Lower lobe of right lung (tissue), 2 donors: ENCODE measurements around the gene NIN. TPM values are rescaled to one million over a fixed set of nuclear protein-coding genes. Genes with fewer than 3 reads are reported as not detected.
A peak's percentile ranks its signal among the peaks of the same experiment; 100 is the strongest.

Experiments
- ATAC-seq, 2 donors: fragments of 200-7000 bp; cut with Tn5 transposase; one replicate each; pipeline ENCODE4 v1.9.1; 2020 to 2022; ENCODE audit warnings: mild to moderate bottlenecking in 2 of 2, moderate library complexity in 2 of 2
- DNase-seq: peaks from one replicate; pipeline ENCODE4 v3.0.0-alpha.2; 2020
- H3K27ac ChIP-seq: fragments of 200-600 bp; one replicate; pipeline ENCODE4 v1.8.0; 2022
- H3K27me3 ChIP-seq: fragments of 200-600 bp; one replicate; pipeline ENCODE4 v1.8.0; 2022; ENCODE audit warnings: low read depth
- H3K36me3 ChIP-seq: fragments of 200-600 bp; one replicate; pipeline ENCODE4 v1.8.0; 2022; ENCODE audit warnings: mild to moderate bottlenecking
- H3K4me1 ChIP-seq: fragments of 200-600 bp; one replicate; pipeline ENCODE4 v1.8.0; 2022
- H3K4me3 ChIP-seq: fragments of 200-600 bp; one replicate; pipeline ENCODE4 v1.8.0; 2022; ENCODE audit warnings: mild to moderate bottlenecking
- H3K9me3 ChIP-seq: fragments of 200-600 bp; one replicate; pipeline ENCODE4 v1.8.0; 2022
- intact Hi-C: fragments of 100-400 bp; cut with DNase I; formaldehyde crosslinking; loops from one replicate; pipeline ENCODE4 v1.11.0; 2022
- total RNA-seq: library from RNA; stranded (reverse); fragmentation: NEBNext Ultra II Directional; extraction: Animal tissue kit (Norgen Biotek cat#: 25700); gene quantifications from one replicate; pipeline ENCODE4 v1.2.1, GENCODE V29; 2021
- TF ChIP-seq, protein P1 (sequence below): fragments of 200-600 bp; IDR thresholded peaks from one replicate; pipeline ENCODE4 v1.8.0; 2022; ENCODE audit warnings: antibody characterized with exemption, mild to moderate bottlenecking
- donor health status: DM: no; HTN: yes; CAD: no; lungs with severe emphysema.

The NIN gene
- total RNA-seq, 1 donor from 2014 or later: 45.9 TPM

DNA sequence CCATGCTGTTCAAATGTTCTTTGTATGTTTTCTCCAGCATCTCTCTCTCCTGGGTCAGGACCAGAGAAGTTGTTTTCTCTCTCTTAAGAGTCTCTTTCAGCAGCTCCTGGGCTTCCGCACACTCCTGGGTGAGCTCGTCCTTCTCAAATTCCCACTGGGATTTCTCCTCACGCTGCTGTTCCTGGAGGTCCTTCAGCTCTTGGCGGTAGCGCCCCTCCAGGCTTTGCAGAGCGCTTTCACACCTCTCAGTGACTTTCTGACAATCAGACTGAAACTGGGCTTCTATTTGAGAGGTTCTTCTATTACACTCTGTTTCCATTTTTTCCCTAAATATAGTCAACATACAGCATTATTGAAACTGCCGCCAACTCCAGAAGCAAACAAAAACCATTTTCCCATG is 72.7 kb downstream of the NIN start:
- DNase-seq (no peak), ATAC-seq (no peak)
- no peak overlapping the region for H3K27ac ChIP-seq
- H3K4me1 ChIP-seq: no peaks in the 10 kb centered on the region
- H3K27me3 ChIP-seq: no peaks in the 10 kb centered on the region
- H3K36me3 ChIP-seq: peaks cover 81% of the 10 kb centered on the region
- TF ChIP-seq, protein P1, sequence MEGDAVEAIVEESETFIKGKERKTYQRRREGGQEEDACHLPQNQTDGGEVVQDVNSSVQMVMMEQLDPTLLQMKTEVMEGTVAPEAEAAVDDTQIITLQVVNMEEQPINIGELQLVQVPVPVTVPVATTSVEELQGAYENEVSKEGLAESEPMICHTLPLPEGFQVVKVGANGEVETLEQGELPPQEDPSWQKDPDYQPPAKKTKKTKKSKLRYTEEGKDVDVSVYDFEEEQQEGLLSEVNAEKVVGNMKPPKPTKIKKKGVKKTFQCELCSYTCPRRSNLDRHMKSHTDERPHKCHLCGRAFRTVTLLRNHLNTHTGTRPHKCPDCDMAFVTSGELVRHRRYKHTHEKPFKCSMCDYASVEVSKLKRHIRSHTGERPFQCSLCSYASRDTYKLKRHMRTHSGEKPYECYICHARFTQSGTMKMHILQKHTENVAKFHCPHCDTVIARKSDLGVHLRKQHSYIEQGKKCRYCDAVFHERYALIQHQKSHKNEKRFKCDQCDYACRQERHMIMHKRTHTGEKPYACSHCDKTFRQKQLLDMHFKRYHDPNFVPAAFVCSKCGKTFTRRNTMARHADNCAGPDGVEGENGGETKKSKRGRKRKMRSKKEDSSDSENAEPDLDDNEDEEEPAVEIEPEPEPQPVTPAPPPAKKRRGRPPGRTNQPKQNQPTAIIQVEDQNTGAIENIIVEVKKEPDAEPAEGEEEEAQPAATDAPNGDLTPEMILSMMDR: no peak
- no peak overlapping the region for H3K4me3 ChIP-seq
- intact Hi-C loops: no loop called here
- H3K9me3 ChIP-seq: no peaks in the 10 kb centered on the region

- Histone ChIP-seq H3K36me3 (peaks cover 81% of the 10 kb centered on the region), H3K4me3 (no peak overlapping the region), H3K4me1 (no peaks in the 10 kb centered on the region), H3K9me3 (no peaks in the 10 kb centered on the region), H3K27ac (no peak overlapping the region), H3K27me3 (no peaks in the 10 kb centered on the region)
- no peak for ATAC-seq
- intact Hi-C loops: no loop called here
- DNase-seq: no peak
- TF ChIP-seq, protein P1: no peak
Observed at GRCh38 chr14:50757702-50758101, 73.3 kb downstream of the NIN start.

GRCh38 chr14:50756300-50756699 is 74.7 kb downstream of the NIN start:
- H3K9me3 ChIP-seq: no peaks in the 10 kb centered on the region
- no peaks in the 10 kb centered on the region for H3K4me1 ChIP-seq
- no peak overlapping the region for H3K4me3 ChIP-seq
- peak in 1 of 2 donors; percentile 43 for ATAC-seq
- intact Hi-C loops: no loop called here
- TF ChIP-seq, protein P1: no peak
- peaks cover 79% of the 10 kb centered on the region for H3K36me3 ChIP-seq
- no peaks in the 10 kb centered on the region for H3K27me3 ChIP-seq
- no peak overlapping the region for H3K27ac ChIP-seq
- DNase-seq: no peak

GRCh38 chr14:50750323-50750722 is 80.6 kb downstream of the NIN start:
- no peak for ATAC-seq
- H3K9me3 ChIP-seq: no peaks in the 10 kb centered on the region
- no peaks in the 10 kb centered on the region for H3K27me3 ChIP-seq
- no peak overlapping the region for H3K27ac ChIP-seq
- intact Hi-C loops: no loop called here
- DNase-seq: no peak
- H3K4me1 ChIP-seq: no peaks in the 10 kb centered on the region
- peaks cover 71% of the 10 kb centered on the region for H3K36me3 ChIP-seq
- H3K4me3 ChIP-seq: no peak overlapping the region
- TF ChIP-seq, protein P1: no peak

GRCh38 chr14:50745401-50746058 is 85.4 kb downstream of the NIN start:
- H3K9me3 ChIP-seq: no peaks in the 10 kb centered on the region
- H3K27me3 ChIP-seq: no peaks in the 10 kb centered on the region
- no peak overlapping the region for H3K4me3 ChIP-seq
- H3K4me1 ChIP-seq: peaks cover under 1% of the 10 kb centered on the region
- H3K36me3 ChIP-seq: peaks cover 66% of the 10 kb centered on the region
- H3K27ac ChIP-seq: no peak overlapping the region
- DNase-seq (no peak), ATAC-seq (no peak)
- intact Hi-C loops: no loop called here
- TF ChIP-seq, protein P1: no peak
